Erythroblast (primary cell): ENCODE results near the gene TBC1D2.

Source experiments
- GATA1 ChIP-seq: IDR thresholded peaks from 2 replicates; pipeline ENCODE4 v1.6.1; 2011; ENCODE audit warnings: low read depth, mild to moderate bottlenecking, control low read depth, low read length, moderate library complexity
- POLR2A ChIP-seq: IDR thresholded peaks from 2 replicates; pipeline ENCODE4 v1.6.1; 2011; ENCODE audit warnings: mild to moderate bottlenecking, low read length

GRCh38 chr9:98242426-98242825 lies 13.0 kb downstream of the TBC1D2 start:
- no peak for TF ChIP-seq POLR2A
- no peak for TF ChIP-seq GATA1
